ENCODE data around the gene IFT57.
A peak's percentile ranks its signal among the peaks of the same experiment; 100 is the strongest.

Gene IFT57

GRCh38 chr3:108218811-108219210, 3.4 kb downstream of the IFT57 start:
- DNase-seq: peak; percentile 52

- no peak for DNase-seq
Measured at GRCh38 chr3:108215871-108216270, 6.4 kb downstream of the IFT57 start.

- DNase-seq: no peak
Measured at GRCh38 chr3:108209579-108209978, 12.6 kb downstream of the IFT57 start.

- no peak for DNase-seq
Measured at GRCh38 chr3:108208831-108209230, 13.4 kb downstream of the IFT57 start.

GRCh38 chr3:108202834-108203233, 19.4 kb downstream of the IFT57 start:
- peak; percentile 26 for DNase-seq

- DNase-seq: peak; percentile 50
Measured at GRCh38 chr3:108202080-108202479, 20.1 kb downstream of the IFT57 start.

GRCh38 chr3:108201258-108201657, 21.0 kb downstream of the IFT57 start:
- DNase-seq: no peak

GRCh38 chr3:108200578-108200977, 21.6 kb downstream of the IFT57 start:
- DNase-seq: no peak

- DNase-seq: no peak
Measured at GRCh38 chr3:108200024-108200423, 22.2 kb downstream of the IFT57 start.

GRCh38 chr3:108191394-108191793, 30.8 kb downstream of the IFT57 start:
- no peak for DNase-seq

- no peak for DNase-seq
Measured at GRCh38 chr3:108190346-108190745, 31.9 kb downstream of the IFT57 start.

- DNase-seq: no peak
Measured at GRCh38 chr3:108189440-108189839, 32.8 kb downstream of the IFT57 start.

GRCh38 chr3:108185536-108185935, 36.7 kb downstream of the IFT57 start:
- DNase-seq: no peak

GRCh38 chr3:108184824-108185223, 37.4 kb downstream of the IFT57 start:
- DNase-seq: no peak

GRCh38 chr3:108183971-108184370, 38.3 kb downstream of the IFT57 start:
- DNase-seq: no peak

- no peak for DNase-seq
Measured at GRCh38 chr3:108183181-108183580, 39.0 kb downstream of the IFT57 start.

GRCh38 chr3:108182339-108182738, 39.9 kb downstream of the IFT57 start:
- peak; percentile 24 for DNase-seq

GRCh38 chr3:108181172-108181571, 41.1 kb downstream of the IFT57 start:
- DNase-seq: no peak

GRCh38 chr3:108180194-108180593, 42.0 kb downstream of the IFT57 start:
- DNase-seq: peak; percentile 77

- peak; percentile 83 for DNase-seq
Measured at GRCh38 chr3:108178676-108179075, 43.5 kb downstream of the IFT57 start.

- DNase-seq: no peak
Measured at GRCh38 chr3:108177536-108177935, 44.7 kb downstream of the IFT57 start.

GRCh38 chr3:108175352-108175751, 46.9 kb downstream of the IFT57 start:
- peak; percentile 44 for DNase-seq

GRCh38 chr3:108171106-108171505, 51.1 kb downstream of the IFT57 start:
- DNase-seq: no peak

GRCh38 chr3:108164391-108164790, 57.8 kb downstream of the IFT57 start:
- DNase-seq: no peak

- DNase-seq: peak; percentile 62
Measured at GRCh38 chr3:108159865-108160264, 62.4 kb downstream of the IFT57 start.

GRCh38 chr3:108159105-108159504, 63.1 kb downstream of the IFT57 start:
- DNase-seq: peak; percentile 62

Measured in fibroblast of upper back skin (primary cell).